ENCODE data around the gene ANKFN1.

The ANKFN1 gene

DNA sequence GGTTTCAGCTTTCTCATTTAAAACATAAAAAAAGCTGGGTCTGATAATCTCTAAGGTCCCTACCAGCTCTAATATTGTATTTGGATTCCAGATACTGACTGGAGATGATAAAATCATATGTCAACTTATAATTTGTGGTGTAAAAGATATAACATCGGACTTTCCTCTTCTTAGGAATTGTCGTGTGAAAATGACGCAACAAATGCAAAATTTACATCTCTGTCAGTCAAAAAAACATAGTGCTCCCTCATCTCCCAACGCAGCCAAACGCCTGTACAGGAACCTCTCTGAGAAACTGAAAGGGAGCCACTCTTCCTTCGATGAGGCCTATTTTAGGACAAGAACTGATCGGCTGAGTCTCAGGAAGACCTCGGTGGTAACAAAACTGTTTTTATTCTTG, 197.3 kb downstream of the ANKFN1 start:
- TF ChIP-seq, protein P1, sequence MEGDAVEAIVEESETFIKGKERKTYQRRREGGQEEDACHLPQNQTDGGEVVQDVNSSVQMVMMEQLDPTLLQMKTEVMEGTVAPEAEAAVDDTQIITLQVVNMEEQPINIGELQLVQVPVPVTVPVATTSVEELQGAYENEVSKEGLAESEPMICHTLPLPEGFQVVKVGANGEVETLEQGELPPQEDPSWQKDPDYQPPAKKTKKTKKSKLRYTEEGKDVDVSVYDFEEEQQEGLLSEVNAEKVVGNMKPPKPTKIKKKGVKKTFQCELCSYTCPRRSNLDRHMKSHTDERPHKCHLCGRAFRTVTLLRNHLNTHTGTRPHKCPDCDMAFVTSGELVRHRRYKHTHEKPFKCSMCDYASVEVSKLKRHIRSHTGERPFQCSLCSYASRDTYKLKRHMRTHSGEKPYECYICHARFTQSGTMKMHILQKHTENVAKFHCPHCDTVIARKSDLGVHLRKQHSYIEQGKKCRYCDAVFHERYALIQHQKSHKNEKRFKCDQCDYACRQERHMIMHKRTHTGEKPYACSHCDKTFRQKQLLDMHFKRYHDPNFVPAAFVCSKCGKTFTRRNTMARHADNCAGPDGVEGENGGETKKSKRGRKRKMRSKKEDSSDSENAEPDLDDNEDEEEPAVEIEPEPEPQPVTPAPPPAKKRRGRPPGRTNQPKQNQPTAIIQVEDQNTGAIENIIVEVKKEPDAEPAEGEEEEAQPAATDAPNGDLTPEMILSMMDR (IDR thresholded peaks at IDR 0.05; ENCODE audit: insufficient read depth, missing control alignments) = no peak
- no peak for FAIRE-seq

DNA sequence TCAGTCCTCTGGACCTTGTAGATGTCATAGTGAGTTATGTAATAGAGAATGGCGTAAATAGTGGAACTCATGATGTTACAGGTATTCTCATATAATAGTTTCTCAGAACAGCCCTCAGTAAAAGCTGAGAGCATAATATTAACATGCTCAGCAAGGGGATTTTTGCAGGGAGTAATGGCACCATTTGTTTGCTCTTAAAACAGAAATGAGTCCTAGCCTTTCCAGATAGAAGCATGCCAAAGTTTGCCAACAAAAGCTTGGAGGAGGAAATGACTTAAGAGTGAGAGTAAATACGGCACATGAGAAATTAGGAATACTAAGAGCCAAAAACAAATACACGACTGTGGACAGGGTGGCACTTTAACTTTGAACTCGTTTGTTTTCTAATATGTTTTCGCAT, 198.4 kb downstream of the ANKFN1 start:
- FAIRE-seq (no peak), DNase-seq (ENCODE audit: insufficient read length, low spot score) (no peak)
- TF ChIP-seq, protein P1 (IDR thresholded peaks at IDR 0.05; ENCODE audit: insufficient read depth, missing control alignments) = no peak

More for the DNA sequence above, 197.3 kb downstream of the ANKFN1 start:
- DNase-seq (ENCODE audit: insufficient read length, low spot score) = no peak

DNA sequence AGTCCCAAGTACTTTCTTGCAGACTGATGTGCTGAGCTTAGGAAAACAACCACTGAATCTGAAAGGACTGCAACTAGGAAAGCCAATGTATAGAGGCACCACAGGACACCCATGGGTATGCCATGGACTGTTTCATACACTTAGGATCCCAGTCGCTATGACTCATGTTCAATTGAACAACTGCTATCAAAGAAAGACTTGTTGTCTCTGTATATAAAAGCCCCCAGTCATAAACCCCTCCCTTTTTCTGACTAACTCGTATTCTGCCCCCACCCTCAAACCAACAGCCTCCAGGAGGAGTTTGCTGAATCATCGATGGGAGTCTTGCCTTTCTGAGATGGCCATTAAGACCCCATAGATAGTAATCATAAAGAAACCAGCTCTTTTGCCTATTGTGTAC, 205.4 kb downstream of the ANKFN1 start:
- DNase-seq (ENCODE audit: insufficient read length, low spot score) = no peak
- TF ChIP-seq, protein P1 (IDR thresholded peaks at IDR 0.05; ENCODE audit: insufficient read depth, missing control alignments) = no peak
- FAIRE-seq = no peak

DNA sequence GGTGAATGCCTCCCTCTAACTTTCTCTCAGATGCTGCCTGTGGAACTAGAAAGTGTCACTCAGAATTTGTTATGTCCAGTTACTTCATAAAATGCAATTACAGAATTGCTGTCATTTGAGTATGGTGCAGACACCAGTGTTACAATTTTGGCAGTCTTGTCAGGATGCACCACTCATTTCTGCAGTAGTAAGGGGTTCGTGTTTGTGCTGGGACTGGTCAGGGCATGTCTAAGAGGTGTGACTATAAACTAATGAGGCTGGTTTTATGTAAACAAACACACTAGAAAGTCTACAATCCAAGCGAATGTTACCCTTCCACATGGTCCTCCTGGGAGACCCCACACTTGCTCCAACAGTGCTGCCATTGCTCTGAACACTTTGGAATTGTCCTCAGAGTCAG, 206.2 kb downstream of the ANKFN1 start:
- FAIRE-seq (no peak), DNase-seq (ENCODE audit: insufficient read length, low spot score) (no peak)
- TF ChIP-seq, protein P1 (IDR thresholded peaks at IDR 0.05; ENCODE audit: insufficient read depth, missing control alignments) = no peak

DNA sequence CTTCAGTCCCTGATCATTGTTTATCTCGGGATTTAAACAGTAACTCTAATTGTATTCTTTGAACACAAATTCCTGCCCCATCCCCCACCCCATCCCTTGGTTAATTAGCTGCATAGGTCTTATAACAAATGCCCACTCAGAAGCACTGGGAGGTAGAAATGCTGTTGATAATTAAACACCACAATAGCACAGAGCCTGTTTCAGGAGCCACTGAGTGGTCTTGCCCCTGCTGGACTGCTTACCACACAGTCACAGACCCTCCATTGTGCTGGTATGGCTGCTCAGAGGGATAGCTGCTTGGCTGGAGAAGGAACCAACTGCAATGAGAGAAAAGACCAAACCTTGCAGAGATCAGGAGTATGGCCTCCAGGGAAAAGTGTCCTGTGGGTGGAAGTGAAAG, 214.1 kb downstream of the ANKFN1 start:
- TF ChIP-seq, protein P1 (IDR thresholded peaks at IDR 0.05; ENCODE audit: insufficient read depth, missing control alignments) = no peak
- no peak for FAIRE-seq
- DNase-seq (ENCODE audit: insufficient read length, low spot score) = no peak

DNA sequence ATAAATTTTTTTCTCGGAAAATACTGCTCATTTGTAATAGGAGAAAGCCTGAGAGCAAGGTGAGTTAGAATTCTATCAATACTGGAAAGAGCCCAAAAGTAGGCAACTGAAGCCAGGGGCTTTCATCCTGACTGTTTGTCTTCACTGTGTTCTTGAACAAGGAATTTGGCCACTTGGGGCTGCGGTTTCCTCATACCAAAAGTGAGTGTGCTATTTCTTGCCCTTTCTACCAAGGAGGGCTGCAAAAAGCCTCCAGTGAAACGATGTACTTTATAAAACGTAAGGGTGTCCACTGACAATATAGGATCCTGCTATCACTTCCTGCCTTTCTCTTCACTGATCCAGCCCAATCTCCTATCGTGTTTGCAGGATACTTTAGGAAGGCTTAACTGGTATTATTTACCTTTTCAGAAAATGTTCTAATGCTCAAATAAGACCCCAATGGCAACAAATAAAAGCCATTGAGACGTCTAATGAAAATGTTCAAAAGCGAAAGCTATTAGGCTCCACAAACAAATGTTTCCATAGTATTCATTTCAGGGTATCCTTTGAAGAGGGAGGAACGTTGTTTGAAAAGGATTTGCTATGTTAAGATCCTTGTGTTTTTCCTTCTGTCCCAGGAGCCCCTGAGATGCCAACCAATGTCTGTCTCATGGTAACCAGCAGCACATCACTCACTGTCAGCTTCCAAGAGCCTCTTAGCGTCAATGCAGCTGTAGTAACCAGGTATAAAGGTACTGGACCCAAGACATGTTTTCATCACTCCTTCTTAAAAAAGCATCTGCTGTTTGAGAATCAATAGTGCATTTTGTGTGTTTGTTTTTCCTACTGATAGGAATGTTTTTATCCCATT, 220.9 kb downstream of the ANKFN1 start:
- FAIRE-seq = no peak
- DNase-seq (ENCODE audit: insufficient read length, low spot score) = no peak
- TF ChIP-seq, protein P1 (IDR thresholded peaks at IDR 0.05; ENCODE audit: insufficient read depth, missing control alignments) = no peak

DNA sequence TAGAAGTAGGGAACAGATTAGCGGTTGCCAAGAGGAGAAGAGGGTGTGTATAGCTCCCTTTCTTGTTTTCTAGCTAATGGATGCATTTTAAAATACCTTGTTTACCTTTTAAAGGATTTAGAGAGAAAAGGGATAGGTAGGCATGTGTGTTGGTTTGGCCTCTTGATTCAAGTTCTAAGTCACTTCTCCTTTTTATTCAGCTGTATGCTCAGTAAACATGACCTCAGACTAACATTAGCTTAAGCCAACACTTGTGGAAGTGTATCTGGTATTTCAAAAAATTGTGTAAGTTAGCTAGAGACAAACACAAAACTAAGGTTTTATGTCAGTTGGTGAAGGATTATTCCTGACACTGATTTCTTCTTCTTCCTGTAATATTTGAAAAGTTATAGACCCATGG, 236.1 kb downstream of the ANKFN1 start:
- DNase-seq (ENCODE audit: insufficient read length, low spot score) = no peak
- no peak for FAIRE-seq
- TF ChIP-seq, protein P1 (IDR thresholded peaks at IDR 0.05; ENCODE audit: insufficient read depth, missing control alignments) = no peak

Measured in D721Med (cell line).